ENCODE measurements around the gene ENKD1. TPM values are rescaled to one million over a fixed set of nuclear protein-coding genes. Genes with fewer than 3 reads are reported as not detected.

Gene ENKD1
- total RNA-seq = 15.5 and 16.0 TPM in 2 replicates

GRCh38 chr16:67666559-67667452 is at the start of gene ENKD1, which contains the start of gene C16orf86:
Gene ENKD1 (minus strand): TSS chr16:67666750. CDS start chr16:67666442, 308 bp downstream.
Gene C16orf86 (plus strand): TSS chr16:67666814. CDS start chr16:67666971, 157 bp downstream.

GRCh38 chr16:67660564-67661028 is 6.0 kb downstream of the ENKD1 start, which contains the start of gene PARD6A:
Gene PARD6A (plus strand): TSS chr16:67660960. CDS start chr16:67661039, 79 bp downstream.

GRCh38 chr16:67659675-67660563 is 6.6 kb downstream of the ENKD1 start, which contains the start of gene ACD:
Gene ACD (minus strand): TSS chr16:67660260. CDS start chr16:67660220, 40 bp downstream.

Other genes with a start within 250 kb of the ENKD1 start
- gene HSD11B2, start 235.6 kb downstream of the ENKD1 start, total RNA-seq = 0.34 TPM in 1 of 2 replicates, not detected in the other
- gene ATP6V0D1, start 185.6 kb downstream of the ENKD1 start, total RNA-seq = 70.6 and 134 TPM in 2 replicates
- gene AGRP, start 183.2 kb downstream of the ENKD1 start, total RNA-seq = not detected in 2 replicates
- gene RIPOR1, start 137.9 kb downstream of the ENKD1 start, total RNA-seq = 27.3 and 42.6 TPM in 2 replicates
- gene CTCF, start 104.2 kb downstream of the ENKD1 start, total RNA-seq = 13.1 and 17.8 TPM in 2 replicates
- 9.8 TPM in 1 of 2 replicates, not detected in the other for gene CARMIL2, start 21.6 kb downstream of the ENKD1 start, total RNA-seq
- gene ACD, start 6.5 kb downstream of the ENKD1 start, total RNA-seq = 17.4 and 24.3 TPM in 2 replicates
- gene PARD6A, start 5.8 kb downstream of the ENKD1 start, total RNA-seq = 1.5 TPM in 1 of 2 replicates, not detected in the other
- gene C16orf86, start 64 bp upstream of the ENKD1 start, total RNA-seq = 2.0 and 10.3 TPM in 2 replicates
- 6.5 and 8.5 TPM in 2 replicates for gene GFOD2, start 52.6 kb upstream of the ENKD1 start, total RNA-seq
- gene RANBP10, start 139.8 kb upstream of the ENKD1 start, total RNA-seq = 5.0 and 5.2 TPM in 2 replicates
- 0.26 and 0.58 TPM in 2 replicates for gene TSNAXIP1, start 140.1 kb upstream of the ENKD1 start, total RNA-seq
- gene THAP11, start 175.6 kb upstream of the ENKD1 start, total RNA-seq = 39.7 and 52.5 TPM in 2 replicates
- 193 and 272 TPM in 2 replicates for gene NUTF2, start 180.2 kb upstream of the ENKD1 start, total RNA-seq
- gene CENPT, start 180.9 kb upstream of the ENKD1 start, total RNA-seq = 32.6 and 32.7 TPM in 2 replicates
- 37.6 TPM in 2 replicates for gene EDC4, start 206.3 kb upstream of the ENKD1 start, total RNA-seq
- gene NRN1L, start 218.1 kb upstream of the ENKD1 start, total RNA-seq = 0.47 and 0.77 TPM in 2 replicates
- gene PSKH1, start 226.5 kb upstream of the ENKD1 start, total RNA-seq = 13.1 and 15.5 TPM in 2 replicates